A204.1 (cell line): ENCODE data around the gene C1QTNF12.
"Not testable (repeated sequence)": the region's sequence is repeated elsewhere in the genome, so short reads cannot be mapped to it uniquely, and the experiment has no call there.

Experiments
- FAIRE-seq: peaks from 2 replicates; lab custom pipeline; 2012; peaks lifted over from hg19 to GRCh38; lab: Jason Lieb, UNC

C1QTNF12 gene

GRCh38 chr1:1199141-1199960, 47.2 kb downstream of the C1QTNF12 start:
- FAIRE-seq = no peak

- no peak for FAIRE-seq
These were observed 47.9 kb downstream of the C1QTNF12 start for GRCh38 chr1:1198423-1199140.

DNA sequence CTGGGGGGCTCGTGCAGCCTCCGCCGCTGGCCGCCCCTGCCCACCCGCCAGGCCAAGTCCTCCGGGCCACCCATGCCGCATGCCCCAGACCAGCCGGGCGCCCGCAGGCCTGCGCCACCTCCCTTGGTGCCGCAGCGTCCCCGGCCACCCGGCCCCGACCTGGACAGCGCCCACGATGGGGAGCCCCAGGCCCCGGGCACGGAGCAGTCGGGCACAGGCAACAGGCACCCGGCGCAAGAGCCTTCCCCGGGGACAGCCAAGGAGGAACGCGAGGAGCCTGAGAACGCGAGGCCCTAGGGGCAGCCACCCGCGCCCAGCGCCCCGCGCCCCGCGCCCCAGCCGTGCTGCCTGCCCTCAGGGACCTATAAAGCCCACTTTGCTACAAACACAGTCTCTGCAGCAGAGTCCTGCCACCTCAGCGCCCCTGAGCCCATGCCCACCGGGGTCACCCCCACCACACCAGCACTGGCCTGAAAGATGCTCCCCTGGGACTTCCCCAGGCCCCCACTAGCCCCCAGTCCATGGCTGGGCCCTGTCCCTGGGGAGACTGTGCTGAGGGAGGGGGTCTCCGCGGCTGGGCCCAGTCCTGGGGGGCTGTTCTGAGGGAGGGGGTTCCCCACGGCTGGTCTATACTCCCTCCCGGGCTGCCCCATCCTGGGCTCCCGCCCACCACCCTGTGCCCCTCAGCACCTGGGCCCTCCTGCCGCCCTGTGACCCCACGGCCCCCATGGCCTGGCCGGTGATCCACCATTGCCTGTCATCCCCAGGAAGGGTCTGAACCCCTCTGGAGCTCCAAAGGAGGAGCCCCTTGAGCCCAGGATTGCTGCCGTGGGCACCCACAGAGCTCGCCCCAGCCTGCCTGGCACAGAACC, 48.7 kb downstream of the C1QTNF12 start:
- no peak for FAIRE-seq

DNA sequence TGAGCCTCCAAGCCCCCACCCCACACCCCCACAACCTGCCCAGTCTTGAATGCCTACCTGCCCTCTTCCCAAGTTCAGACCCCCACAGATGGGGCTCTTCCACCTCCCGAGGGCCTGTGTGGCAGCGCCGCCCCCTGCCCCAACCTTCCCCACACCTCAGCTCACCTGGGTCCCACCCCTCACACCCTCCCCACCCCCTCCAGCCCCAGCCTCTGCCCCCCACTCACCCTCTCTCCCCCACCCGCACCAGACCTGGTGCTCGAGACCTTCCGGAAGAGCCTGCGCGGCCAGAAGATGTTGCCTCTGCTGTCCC, 49.4 kb downstream of the C1QTNF12 start:
- FAIRE-seq = no peak

GRCh38 chr1:1196431-1197187, 49.9 kb downstream of the C1QTNF12 start:
- FAIRE-seq = no peak

- FAIRE-seq = not testable (repeated sequence)
These were observed 50.8 kb downstream of the C1QTNF12 start for GRCh38 chr1:1195726-1196125.

DNA sequence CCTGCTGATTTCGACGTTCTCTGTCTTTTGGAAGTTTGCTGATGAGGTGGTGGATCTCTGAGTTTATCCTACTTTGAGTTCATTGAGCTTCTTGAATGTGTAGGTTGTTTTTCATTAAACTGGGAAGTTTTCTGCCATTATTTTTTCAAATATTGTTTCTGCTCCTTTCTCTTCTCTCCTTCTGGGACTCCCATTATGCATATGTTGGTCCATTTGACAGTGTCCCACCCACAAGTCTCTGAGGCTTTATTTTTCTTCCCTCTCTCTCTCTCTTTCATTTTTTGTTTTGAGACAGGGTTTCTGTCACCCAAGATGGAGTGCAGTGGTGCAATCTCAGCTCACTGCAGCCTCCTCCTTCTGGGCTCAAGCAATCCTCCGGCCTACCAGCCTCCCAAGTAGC, 51.8 kb downstream of the C1QTNF12 start:
- no peak for FAIRE-seq
